Keratinocyte (primary cell): ENCODE results near the gene SNCAIP. TPM values are rescaled to one million over a fixed set of nuclear protein-coding genes. Genes with fewer than 3 reads are reported as not detected.

Source experiments
- DNase-seq: peaks from one replicate; pipeline ENCODE4 v3.0.0-alpha.2; 2011; ENCODE audit warnings: low read depth, missing footprints, low spot score
- FAIRE-seq: peaks from 2 replicates; lab custom pipeline; 2011; peaks lifted over from hg19 to GRCh38; lab: Jason Lieb, UNC
- H2AFZ ChIP-seq: 2 replicates; pipeline ENCODE4 v1.6.0; 2012; ENCODE audit warnings: low read length, control low read depth, inconsistent platforms; ENCODE audit not compliant: control insufficient read depth
- H3K27ac ChIP-seq: 2 replicates; pipeline ENCODE4 v1.5.1; 2011; ENCODE audit warnings: low read length; ENCODE audit not compliant: control insufficient read depth, insufficient read depth
- H3K27me3 ChIP-seq: 3 replicates; pipeline ENCODE4 v1.6.0; 2011; ENCODE audit warnings: low read length; ENCODE audit not compliant: control insufficient read depth, insufficient read depth; ENCODE audit errors: extremely low read depth
- H3K36me3 ChIP-seq, 2 experiments: 2 replicates in 1 of 2; 3 replicates in 1 of 2; pipeline ENCODE4 v1.5.1; 2011; ENCODE audit warnings: low read length in 2 of 2, mild to moderate bottlenecking in 1 of 2; ENCODE audit not compliant: control insufficient read depth in 2 of 2, insufficient read depth in 2 of 2; ENCODE audit errors: extremely low read depth in 1 of 2
- H3K4me1 ChIP-seq: 3 replicates; pipeline ENCODE4 v1.5.1; 2011; ENCODE audit warnings: low read length; ENCODE audit not compliant: control insufficient read depth, insufficient read depth; ENCODE audit errors: extremely low read depth
- H3K4me2 ChIP-seq: 3 replicates; pipeline ENCODE4 v1.6.0; 2011; ENCODE audit warnings: low read depth, low read length; ENCODE audit not compliant: control insufficient read depth, insufficient read depth; ENCODE audit errors: extremely low read depth
- H3K4me3 ChIP-seq, 3 experiments: fragments of 200-600 bp in 1 of 3; sonication (generic) in 1 of 3; 2 replicates in 2 of 3; 3 replicates in 1 of 3; pipeline ENCODE4 v1.5.1; 2011 to 2016; ENCODE audit warnings: low read length in 3 of 3, mild to moderate bottlenecking in 3 of 3, control low read depth in 2 of 3, inconsistent platforms in 1 of 3, low read depth in 1 of 3, mixed read lengths in 1 of 3, mixed run types in 1 of 3, moderate library complexity in 1 of 3; ENCODE audit not compliant: control insufficient read depth in 2 of 3, insufficient read depth in 2 of 3; ENCODE audit errors: extremely low read depth in 1 of 3
- H3K79me2 ChIP-seq: 2 replicates; pipeline ENCODE4 v1.6.0; 2012; ENCODE audit warnings: low read length; ENCODE audit not compliant: control insufficient read depth, insufficient read depth
- H3K9ac ChIP-seq: 3 replicates; pipeline ENCODE4 v1.6.0; 2011; ENCODE audit warnings: low read length; ENCODE audit not compliant: control insufficient read depth, insufficient read depth; ENCODE audit errors: extremely low read depth
- H3K9me1 ChIP-seq: 3 replicates; pipeline ENCODE4 v1.6.0; 2011; ENCODE audit warnings: low read length; ENCODE audit not compliant: control insufficient read depth, insufficient read depth; ENCODE audit errors: extremely low read depth
- H3K9me3 ChIP-seq: 2 replicates; pipeline ENCODE4 v1.5.1; 2012; ENCODE audit warnings: low read depth, low read length; ENCODE audit not compliant: control insufficient read depth
- H4K20me1 ChIP-seq: 3 replicates; pipeline ENCODE4 v1.6.0; 2011; ENCODE audit warnings: low read length; ENCODE audit not compliant: control insufficient read depth, insufficient read depth; ENCODE audit errors: extremely low read depth
- EZH2 ChIP-seq: IDR thresholded peaks from one replicate; pipeline ENCODE4 v1.6.1; 2012; ENCODE audit warnings: inconsistent platforms, mild to moderate bottlenecking, low read length, moderate library complexity
- dilution Hi-C: fragments of 300-500 bp; cut with MboI; formaldehyde crosslinking; loops from one replicate; pipeline ENCODE4 v1.7.0; 2020; ENCODE audit warnings: low sequenced_read_pairs; ENCODE audit not compliant: extremely low pct_ligation_motif_present
- polyA plus RNA-seq, 5 experiments: library from polyadenylated mRNA; depleted of rRNA in 3 of 5; stranded (reverse) in 3 of 5; stranded (forward) in 1 of 5; unstranded in 1 of 5; fragments of >200 nt; gene quantifications; 1 replicate in 1 of 5; 2 replicates in 3 of 5; 3 replicates in 1 of 5; pipeline versions ENCODE4 v1.2.1 to v1.2.3, GENCODE V29; 2011 to 2012; ENCODE audit warnings: missing spikeins in 2 of 5, low read depth in 1 of 5, low replicate concordance in 1 of 5
- TF ChIP-seq, protein P1 (sequence below), 3 experiments: IDR thresholded peaks in 1 of 3; conservative IDR thresholded peaks in 1 of 3; optimal IDR thresholded peaks in 1 of 3; 2 replicates in 2 of 3; 3 replicates in 1 of 3; pipeline versions ENCODE3 to v1.5.1; 2011; ENCODE audit warnings: low read length in 3 of 3, mild to moderate bottlenecking in 3 of 3, moderate library complexity in 2 of 3, control low read depth in 1 of 3, inconsistent platforms in 1 of 3; ENCODE audit not compliant: insufficient read depth in 2 of 3; ENCODE audit errors: extremely low read depth in 1 of 3

SNCAIP gene
- polyA plus RNA-seq, 1 donor (not counting 4 experiments of a cell fraction or from before 2014, with no cell fraction given) = not detected

DNA sequence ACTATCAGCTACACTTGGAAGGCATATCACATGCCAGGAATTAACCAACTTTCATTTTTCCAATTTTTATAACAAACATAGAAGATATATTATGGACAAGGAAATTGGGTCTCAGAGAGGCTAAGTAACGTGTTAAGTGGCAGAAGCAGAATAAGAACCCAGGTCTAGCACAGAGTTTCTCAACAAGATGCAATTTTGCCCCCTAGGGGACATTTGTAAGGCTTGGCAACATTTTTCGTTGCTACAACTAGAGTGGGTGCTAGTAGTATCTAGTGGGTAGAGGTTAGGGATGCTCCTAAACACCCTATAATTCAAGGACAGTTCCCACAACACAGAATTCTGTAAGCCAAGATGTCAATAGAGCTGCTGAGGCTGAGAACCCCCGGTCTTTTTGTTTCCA, 180.6 kb downstream of the SNCAIP start:
- H3K4me1 ChIP-seq = no peaks in the 10 kb centered on the region
- no peaks in the 10 kb centered on the region for H3K79me2 ChIP-seq
- H3K9ac ChIP-seq = no peak overlapping the region
- H3K9me3 ChIP-seq = no peaks in the 10 kb centered on the region
- no peaks in the 10 kb centered on the region for H3K9me1 ChIP-seq
- H3K27me3 ChIP-seq = peaks cover 8% of the 10 kb centered on the region
- H2AFZ ChIP-seq = no peak overlapping the region
- no peaks in the 10 kb centered on the region for H4K20me1 ChIP-seq
- FAIRE-seq (no peak), DNase-seq (no peak)
- dilution Hi-C loops = no loop called here
- no peak overlapping the region for H3K4me2 ChIP-seq
- TF ChIP-seq, protein P1, sequence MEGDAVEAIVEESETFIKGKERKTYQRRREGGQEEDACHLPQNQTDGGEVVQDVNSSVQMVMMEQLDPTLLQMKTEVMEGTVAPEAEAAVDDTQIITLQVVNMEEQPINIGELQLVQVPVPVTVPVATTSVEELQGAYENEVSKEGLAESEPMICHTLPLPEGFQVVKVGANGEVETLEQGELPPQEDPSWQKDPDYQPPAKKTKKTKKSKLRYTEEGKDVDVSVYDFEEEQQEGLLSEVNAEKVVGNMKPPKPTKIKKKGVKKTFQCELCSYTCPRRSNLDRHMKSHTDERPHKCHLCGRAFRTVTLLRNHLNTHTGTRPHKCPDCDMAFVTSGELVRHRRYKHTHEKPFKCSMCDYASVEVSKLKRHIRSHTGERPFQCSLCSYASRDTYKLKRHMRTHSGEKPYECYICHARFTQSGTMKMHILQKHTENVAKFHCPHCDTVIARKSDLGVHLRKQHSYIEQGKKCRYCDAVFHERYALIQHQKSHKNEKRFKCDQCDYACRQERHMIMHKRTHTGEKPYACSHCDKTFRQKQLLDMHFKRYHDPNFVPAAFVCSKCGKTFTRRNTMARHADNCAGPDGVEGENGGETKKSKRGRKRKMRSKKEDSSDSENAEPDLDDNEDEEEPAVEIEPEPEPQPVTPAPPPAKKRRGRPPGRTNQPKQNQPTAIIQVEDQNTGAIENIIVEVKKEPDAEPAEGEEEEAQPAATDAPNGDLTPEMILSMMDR (optimal IDR thresholded peaks at IDR 0.05 in 1 of 3, IDR thresholded peaks at IDR 0.05 in 1 of 3, conservative IDR thresholded peaks at IDR 0.05 in 1 of 3; ENCODE audit: extremely low read depth in 1 of 3, insufficient read depth in 2 of 3, low read length in 3 of 3) = peak in 2 of 3 experiments; percentile 19 to 22
- TF ChIP-seq EZH2 = no peak
- no peaks in the 10 kb centered on the region for H3K36me3 ChIP-seq
- no peak overlapping the region for H3K4me3 ChIP-seq
- H3K27ac ChIP-seq = no peak overlapping the region

DNA sequence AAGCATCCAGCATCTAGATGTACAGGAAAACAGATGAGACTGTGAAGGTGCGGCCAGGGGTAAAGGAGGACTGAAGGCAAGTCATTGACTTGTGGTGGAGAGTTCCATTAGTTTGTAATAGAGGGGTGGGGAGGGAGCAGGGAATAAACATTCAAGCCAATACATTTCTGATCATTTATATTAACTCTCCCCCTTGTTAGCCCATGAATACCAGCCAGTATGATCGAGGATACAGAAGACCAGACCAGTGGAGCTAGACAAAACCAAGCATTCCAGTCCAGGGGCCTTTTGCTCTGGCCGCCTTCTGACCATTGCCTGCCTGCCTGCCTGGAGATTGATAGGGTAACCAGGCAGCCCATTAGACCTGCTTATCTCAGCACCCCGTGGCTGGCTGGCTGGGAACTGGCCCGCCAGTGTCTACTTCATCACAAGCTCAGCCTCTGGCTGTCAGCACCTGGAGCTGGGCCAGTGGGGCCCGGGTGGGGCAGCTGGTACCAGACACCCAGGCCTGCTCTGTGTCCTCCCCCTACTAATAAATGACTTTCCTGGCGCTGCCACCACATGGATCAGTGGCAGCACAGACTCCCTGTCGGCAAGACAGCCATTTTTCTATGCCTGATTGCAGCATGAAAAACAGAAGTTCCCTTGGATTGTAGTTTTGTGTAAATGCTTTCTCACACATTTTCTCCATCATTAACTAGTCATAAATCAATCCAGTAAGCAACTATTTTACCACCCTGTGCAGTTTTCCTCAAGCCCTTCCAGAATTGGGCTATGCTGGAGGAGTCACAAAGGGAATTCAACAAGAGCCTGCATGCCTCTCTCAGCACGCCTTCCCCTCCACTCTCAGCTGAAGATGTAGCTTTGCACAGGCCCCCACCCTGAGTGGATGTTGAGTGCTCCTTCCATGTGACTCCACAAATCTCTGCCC, 181.3 kb downstream of the SNCAIP start:
- TF ChIP-seq, protein P1 (optimal IDR thresholded peaks at IDR 0.05 in 1 of 3, IDR thresholded peaks at IDR 0.05 in 1 of 3, conservative IDR thresholded peaks at IDR 0.05 in 1 of 3; ENCODE audit: extremely low read depth in 1 of 3, insufficient read depth in 2 of 3, low read length in 3 of 3) = no peak
- TF ChIP-seq EZH2 = no peak
- dilution Hi-C loops = no loop called here
- Histone ChIP-seq H3K27ac (no peak overlapping the region), H3K36me3 (no peaks in the 10 kb centered on the region), H3K4me3 (no peak overlapping the region), H3K4me1 (no peaks in the 10 kb centered on the region), H3K4me2 (no peak overlapping the region), H3K79me2 (no peaks in the 10 kb centered on the region), H3K9me3 (no peaks in the 10 kb centered on the region), H3K9me1 (no peaks in the 10 kb centered on the region), H4K20me1 (no peaks in the 10 kb centered on the region), H2AFZ (no peak overlapping the region), H3K27me3 (peaks cover 8% of the 10 kb centered on the region), H3K9ac (no peak overlapping the region)
- FAIRE-seq (no peak), DNase-seq (no peak)
